ENCODE data around the gene ADM.

GRCh38 chr11:10305964-10306918 lies 1.4 kb downstream of the ADM start:
- TF ChIP-seq CTCF (IDR thresholded peaks at IDR 0.05) (no peak), POLR2A (IDR thresholded peaks at IDR 0.05) (no peak)

Data from thyroid gland (tissue), 4 donors.